Natural killer cell (primary cell): ENCODE data around the gene NEIL1. TPM values are rescaled to one million over a fixed set of nuclear protein-coding genes. Genes with fewer than 3 reads are reported as not detected.
A peak's percentile ranks its signal among the peaks of the same experiment; 100 is the strongest.
"Not testable (repeated sequence)": the region's sequence is repeated elsewhere in the genome, so short reads cannot be mapped to it uniquely, and the experiment has no call there.

Experiments used
- ATAC-seq, 3 donors: fragments of 150-1000 bp in 2 of 3; fragments of 200-7000 bp in 1 of 3; cut with Tn5 transposase; 1 replicate in 1 of 3; 2 replicates in 2 of 3; pipeline ENCODE4 v1.10.0; 2021; ENCODE audit warnings: mild to moderate bottlenecking in 2 of 3, moderate library complexity in 2 of 3
- DNase-seq, 2 donors: peaks; one replicate each; pipeline versions ENCODE4 v3.0.0 to v3.0.0-alpha.2; 2013 to 2021; ENCODE audit warnings: mixed read lengths in 1 of 2
- H3K27ac ChIP-seq: one replicate; pipeline ENCODE4 v1.5.1; 2013; ENCODE audit warnings: mild to moderate bottlenecking, low read length
- H3K27me3 ChIP-seq: one replicate; pipeline ENCODE4 v1.6.1; 2013; ENCODE audit warnings: low read length; ENCODE audit not compliant: control insufficient read depth, insufficient read depth
- H3K36me3 ChIP-seq: one replicate; pipeline ENCODE4 v1.6.1; 2013; ENCODE audit warnings: low read length; ENCODE audit not compliant: control insufficient read depth, insufficient read depth
- H3K4me1 ChIP-seq: one replicate; pipeline ENCODE4 v1.6.1; 2013; ENCODE audit warnings: low read length; ENCODE audit not compliant: control insufficient read depth, insufficient read depth
- H3K4me3 ChIP-seq: one replicate; pipeline ENCODE4 v1.5.1; 2013; ENCODE audit warnings: low read length
- H3K9me3 ChIP-seq: one replicate; pipeline ENCODE4 v1.6.1; 2013; ENCODE audit warnings: low read length; ENCODE audit not compliant: control insufficient read depth, insufficient read depth
- H3K27ac Mint-ChIP-seq, 2 donors: one replicate each; pipeline ENCODE4 v1.8.0; 2022; ENCODE audit warnings: mild to moderate bottlenecking in 2 of 2, mixed read lengths in 2 of 2, moderate library complexity in 1 of 2
- H3K27me3 Mint-ChIP-seq, 2 donors: one replicate each; pipeline ENCODE4 v1.8.0; 2022; ENCODE audit warnings: low read depth in 2 of 2, mixed read lengths in 2 of 2
- H3K36me3 Mint-ChIP-seq: one replicate; pipeline ENCODE4 v1.8.0; 2022; ENCODE audit warnings: mixed read lengths
- H3K4me1 Mint-ChIP-seq, 2 donors: one replicate each; pipeline ENCODE4 v1.8.0; 2022; ENCODE audit warnings: mixed read lengths in 2 of 2
- H3K4me3 Mint-ChIP-seq: one replicate; pipeline ENCODE4 v1.8.0; 2022; ENCODE audit warnings: mild to moderate bottlenecking, moderate library complexity, mixed read lengths
- H3K9me3 Mint-ChIP-seq, 2 donors: one replicate each; pipeline ENCODE4 v1.8.0; 2022; ENCODE audit warnings: mixed read lengths in 2 of 2
- WGBS: methylation state at CpG from one replicate; pipeline ENCODE4 v1.1.7; 2013; ENCODE audit warnings: missing lambda C conversion rate; ENCODE audit not compliant: insufficient coverage; 5-methylcytosine and 5-hydroxymethylcytosine counted together
- intact Hi-C: fragments of 100-400 bp; cut with micrococcal nuclease; formaldehyde crosslinking; loops from one replicate; pipeline ENCODE4 v1.14.2; 2022
- total RNA-seq, 4 donors: library from RNA; stranded (reverse); fragments of 120-200 nt in 1 of 4; gene quantifications; one replicate each; pipeline versions ENCODE4 v1.2.3 to v1.2.4, GENCODE V29; 2013 to 2022
- TF ChIP-seq, protein P1 (sequence below): fragments of 200-600 bp; IDR thresholded peaks from one replicate; pipeline ENCODE4 v1.8.0; 2022; ENCODE audit warnings: antibody characterized with exemption

Gene NEIL1
- total RNA-seq, 3 donors from 2014 or later (not counting 1 experiment from before 2014, with no cell fraction given): 97.1 to 324 (median 112) TPM

DNA sequence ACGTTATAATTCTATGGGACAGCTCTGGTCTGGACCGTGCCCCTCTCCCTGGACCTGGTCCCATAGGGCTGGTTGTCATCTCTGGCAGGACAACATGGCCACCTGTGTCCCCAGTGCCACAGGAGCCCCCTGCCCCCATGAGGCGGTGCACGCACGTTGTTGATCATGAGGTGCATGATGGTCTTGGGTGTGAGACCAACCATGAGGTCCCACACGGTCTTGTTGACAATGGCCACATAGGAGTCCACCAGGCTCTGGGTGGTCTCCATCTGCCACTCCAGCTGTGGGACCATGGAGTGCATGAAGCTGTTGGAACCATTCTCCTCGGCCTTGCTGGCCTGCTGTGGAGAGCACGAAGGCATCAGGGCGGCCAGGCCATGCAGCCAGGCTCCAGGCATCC, 44.5 kb upstream of the NEIL1 start:
- peaks cover 31 to 37% of the 10 kb centered on the region in 2 donors for H3K27me3 Mint-ChIP-seq
- H3K36me3 ChIP-seq: no peaks in the 10 kb centered on the region
- intact Hi-C loops: no loop called here

DNA sequence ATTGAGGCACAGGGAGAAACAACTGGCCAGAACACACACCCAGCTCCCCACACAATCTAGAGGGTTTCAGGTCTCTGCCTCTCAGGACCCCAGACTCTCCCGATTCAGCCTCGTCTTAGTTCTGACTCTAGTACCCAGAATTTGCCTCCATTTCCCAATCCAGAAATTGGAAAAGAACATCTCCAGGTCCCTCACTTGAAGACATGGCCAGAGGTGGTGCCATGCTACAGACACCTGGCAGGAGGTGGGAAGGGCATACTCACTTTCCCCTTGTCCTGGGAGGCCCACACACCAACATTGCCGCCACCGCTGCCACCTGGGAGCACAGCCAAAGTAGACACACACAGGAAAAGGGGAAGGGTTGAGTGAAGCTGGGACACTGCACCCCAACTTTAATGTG, 44.1 kb upstream of the NEIL1 start:
- 98% methylated on average over 4 of the region's 4 CpGs for WGBS
- ATAC-seq, H3K27ac ChIP-seq, H3K4me3 ChIP-seq, H3K9me3 ChIP-seq, intact Hi-C loops, H3K27me3 ChIP-seq, H3K4me3 Mint-ChIP-seq, DNase-seq, H3K4me1 Mint-ChIP-seq, H3K9me3 Mint-ChIP-seq, H3K4me1 ChIP-seq, H3K27ac Mint-ChIP-seq, H3K36me3 Mint-ChIP-seq, H3K36me3 ChIP-seq: not testable (repeated sequence)
- peaks cover 35 to 37% of the 10 kb centered on the region in 2 donors for H3K27me3 Mint-ChIP-seq

More for the DNA sequence above, 44.5 kb upstream of the NEIL1 start:
- no peak overlapping the region for H3K4me3 Mint-ChIP-seq
- no peaks in the 10 kb centered on the region for H3K4me1 Mint-ChIP-seq
- Histone ChIP-seq H3K4me1 (no peaks in the 10 kb centered on the region), H3K4me3 (no peak overlapping the region), H3K27ac (no peak overlapping the region), H3K9me3 (no peaks in the 10 kb centered on the region), H3K27me3 (no peaks in the 10 kb centered on the region)
- TF ChIP-seq, protein P1, sequence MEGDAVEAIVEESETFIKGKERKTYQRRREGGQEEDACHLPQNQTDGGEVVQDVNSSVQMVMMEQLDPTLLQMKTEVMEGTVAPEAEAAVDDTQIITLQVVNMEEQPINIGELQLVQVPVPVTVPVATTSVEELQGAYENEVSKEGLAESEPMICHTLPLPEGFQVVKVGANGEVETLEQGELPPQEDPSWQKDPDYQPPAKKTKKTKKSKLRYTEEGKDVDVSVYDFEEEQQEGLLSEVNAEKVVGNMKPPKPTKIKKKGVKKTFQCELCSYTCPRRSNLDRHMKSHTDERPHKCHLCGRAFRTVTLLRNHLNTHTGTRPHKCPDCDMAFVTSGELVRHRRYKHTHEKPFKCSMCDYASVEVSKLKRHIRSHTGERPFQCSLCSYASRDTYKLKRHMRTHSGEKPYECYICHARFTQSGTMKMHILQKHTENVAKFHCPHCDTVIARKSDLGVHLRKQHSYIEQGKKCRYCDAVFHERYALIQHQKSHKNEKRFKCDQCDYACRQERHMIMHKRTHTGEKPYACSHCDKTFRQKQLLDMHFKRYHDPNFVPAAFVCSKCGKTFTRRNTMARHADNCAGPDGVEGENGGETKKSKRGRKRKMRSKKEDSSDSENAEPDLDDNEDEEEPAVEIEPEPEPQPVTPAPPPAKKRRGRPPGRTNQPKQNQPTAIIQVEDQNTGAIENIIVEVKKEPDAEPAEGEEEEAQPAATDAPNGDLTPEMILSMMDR: no peak
- no peaks in the 10 kb centered on the region for H3K9me3 Mint-ChIP-seq
- ATAC-seq (no peak), DNase-seq (no peak)
- no peak overlapping the region for H3K27ac Mint-ChIP-seq
- no peaks in the 10 kb centered on the region for H3K36me3 Mint-ChIP-seq
- 89% methylated on average over 9 of the region's 9 CpGs for WGBS

DNA sequence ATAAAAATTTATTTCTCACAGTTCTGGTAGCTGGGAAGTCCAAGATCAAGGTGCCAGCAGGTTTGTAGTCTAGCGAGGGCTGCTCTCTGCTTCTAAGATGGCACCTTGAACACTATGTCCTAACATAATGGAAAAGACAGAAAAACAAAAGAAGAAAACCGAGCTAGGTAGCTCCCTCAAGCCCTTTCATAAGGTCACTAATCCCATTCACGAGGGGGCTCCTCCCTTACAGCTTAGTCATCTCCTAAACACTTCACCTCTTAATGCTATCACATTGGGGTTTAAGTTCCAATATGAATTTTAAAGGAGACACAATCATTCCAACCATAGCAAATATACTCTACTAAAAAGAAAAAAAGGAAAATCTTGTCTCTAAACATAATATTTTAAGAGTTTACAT, 40.7 kb upstream of the NEIL1 start:
- H3K27me3 Mint-ChIP-seq: peaks cover 44 to 47% of the 10 kb centered on the region in 2 donors
- H3K4me3 Mint-ChIP-seq: no peak overlapping the region
- ATAC-seq (no peak), DNase-seq (no peak)
- intact Hi-C loops: no loop called here
- peaks cover under 1 to 7% of the 10 kb centered on the region in 2 donors for H3K4me1 Mint-ChIP-seq
- Histone ChIP-seq H3K4me3 (no peak overlapping the region), H3K27me3 (no peaks in the 10 kb centered on the region), H3K36me3 (no peaks in the 10 kb centered on the region), H3K4me1 (no peaks in the 10 kb centered on the region), H3K9me3 (no peaks in the 10 kb centered on the region), H3K27ac (no peak overlapping the region)
- no peak overlapping the region for H3K27ac Mint-ChIP-seq
- H3K9me3 Mint-ChIP-seq: no peaks in the 10 kb centered on the region
- 73% methylated on average over 3 of the region's 3 CpGs for WGBS
- no peaks in the 10 kb centered on the region for H3K36me3 Mint-ChIP-seq
- TF ChIP-seq, protein P1: no peak

DNA sequence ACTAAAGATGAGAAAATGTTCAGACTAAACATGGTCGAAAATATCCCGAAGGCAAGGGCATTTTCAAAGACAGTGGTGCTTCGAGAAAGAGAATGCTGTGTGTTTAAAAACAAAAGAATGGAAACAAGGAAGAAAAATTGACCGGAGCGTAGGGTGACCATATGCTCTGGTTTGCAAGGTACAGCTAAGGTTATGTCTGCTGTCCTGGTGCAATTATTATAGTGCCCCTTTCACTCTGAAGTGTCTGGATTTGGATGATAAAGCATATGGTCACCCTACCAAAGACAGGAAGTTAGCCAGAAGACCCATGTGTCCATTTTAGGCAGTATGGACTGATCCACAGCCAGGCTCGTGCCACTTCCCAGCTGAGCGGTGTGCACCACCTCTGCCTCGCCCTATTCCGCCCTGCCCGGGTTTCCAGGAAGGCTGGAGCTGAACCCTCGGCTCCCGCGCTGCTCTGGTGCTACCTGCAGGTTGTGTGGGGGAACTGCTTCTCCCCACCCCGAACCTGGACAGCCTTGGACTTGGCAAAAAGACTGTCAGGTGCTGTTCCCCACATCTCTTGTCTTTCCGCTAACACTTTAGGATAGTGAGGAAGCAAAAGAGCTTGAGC, 39.0 kb upstream of the NEIL1 start:
- H3K4me3 Mint-ChIP-seq: no peak overlapping the region
- H3K36me3 ChIP-seq: no peaks in the 10 kb centered on the region
- peaks cover 46 to 47% of the 10 kb centered on the region in 2 donors for H3K27me3 Mint-ChIP-seq
- intact Hi-C loops: no loop called here
- peaks cover 3% of the 10 kb centered on the region for H3K9me3 ChIP-seq
- H3K27me3 ChIP-seq: no peaks in the 10 kb centered on the region
- H3K36me3 Mint-ChIP-seq: no peaks in the 10 kb centered on the region
- DNase-seq (peak in 1 of 2 donors; percentile 19), ATAC-seq (no peak)
- H3K4me1 ChIP-seq: peaks cover 5% of the 10 kb centered on the region
- no peak overlapping the region for H3K27ac ChIP-seq
- H3K4me3 ChIP-seq: no peak overlapping the region
- whole genome bisulfite sequencing: 40% methylated on average over 15 of the region's 15 CpGs
- H3K27ac Mint-ChIP-seq: no peak overlapping the region
- TF ChIP-seq, protein P1: no peak
- H3K4me1 Mint-ChIP-seq: peaks cover 16 to 21% of the 10 kb centered on the region in 2 donors
- no peaks in the 10 kb centered on the region for H3K9me3 Mint-ChIP-seq
